ENCODE measurements around the gene OR56A3. TPM values are rescaled to one million over a fixed set of nuclear protein-coding genes. Genes with fewer than 3 reads are reported as not detected.

The OR56A3 gene
- total RNA-seq, 1 experiment from 2014 or later, result not detected

- ChIA-PET RAD21 (ENCODE audit: low non-redundant PET in 1 of 2, low total read pairs in 2 of 2, uncharacterized antibody in 2 of 2, unreplicated experiment in 2 of 2) (no interaction called here), POLR2A (no interaction called here), CTCF (no interaction called here)
- no peak overlapping the region for H3K4me3 ChIP-seq (replicated peaks in 1 of 2; ENCODE audit: low read depth in 1 of 2, low read length in 2 of 2)
- H3K27ac ChIP-seq (ENCODE audit: low read depth, low read length), result no peak overlapping the region
- intact Hi-C loops (cut with micrococcal nuclease), result no loop called here
- no peaks in the 10 kb centered on the region for H3K9me2 ChIP-seq (ENCODE audit: insufficient read depth)
- no TSS peak for BruUV-seq (replicated peaks)
- H3K79me2 ChIP-seq (ENCODE audit: insufficient read depth, low read length), result no peaks in the 10 kb centered on the region
- H3K9me3 ChIP-seq (ENCODE audit: control insufficient read depth in 1 of 2, insufficient read depth in 1 of 2, low read depth in 1 of 2, low read length in 2 of 2), result no peaks in the 10 kb centered on the region
- no peaks in the 10 kb centered on the region for H3K36me3 ChIP-seq (ENCODE audit: control insufficient read depth in 1 of 2, insufficient read depth in 2 of 2, low read length in 2 of 2)
- peaks cover 28% of the 10 kb centered on the region for H3K27me3 ChIP-seq (ENCODE audit: insufficient read depth, low read length)
- DNase-seq (ENCODE audit: low read depth, low spot score), result no peak
- TF ChIP-seq ZFX (IDR thresholded peaks at IDR 0.05), result no peak
- no peak for TF ChIP-seq MAX (IDR thresholded peaks at IDR 0.05)
- TF ChIP-seq REST (IDR thresholded peaks at IDR 0.05; ENCODE audit: low read depth), result no peak
- no peak for TF ChIP-seq EGR1 (IDR thresholded peaks at IDR 0.05; ENCODE audit: low read depth)
- no peak for TF ChIP-seq EZH2 (IDR thresholded peaks at IDR 0.05)
- TF ChIP-seq YY1 (IDR thresholded peaks at IDR 0.05; ENCODE audit: extremely low read depth, insufficient replicate concordance, low read depth, low read length), result no peak
- TF ChIP-seq CEBPB (IDR thresholded peaks at IDR 0.05; ENCODE audit: low read depth), result no peak
- TF ChIP-seq ZNF274 (IDR thresholded peaks at IDR 0.05; ENCODE audit: low read depth, low read length), result no peak
- no peak for TF ChIP-seq ATF3 (IDR thresholded peaks at IDR 0.05)
- TF ChIP-seq ELF1 (IDR thresholded peaks at IDR 0.05; ENCODE audit: borderline replicate concordance, low read depth), result no peak
- no peak for TF ChIP-seq ZBTB33 (IDR thresholded peaks at IDR 0.05; ENCODE audit: extremely low read depth, insufficient replicate concordance, low read length)
- TF ChIP-seq SP1 (IDR thresholded peaks at IDR 0.05; ENCODE audit: low read depth), result no peak
- TF ChIP-seq RAD21 (IDR thresholded peaks at IDR 0.05; ENCODE audit: low read depth), result no peak
- TF ChIP-seq POLR2AphosphoS5 (IDR thresholded peaks at IDR 0.05; ENCODE audit: low read depth, low read length), result no peak
- no peaks in the 10 kb centered on the region for H4K20me1 ChIP-seq (ENCODE audit: insufficient read depth)
- no peak overlapping the region for H3K4me2 ChIP-seq (ENCODE audit: low read length)
- no peak for ATAC-seq
- H3K9ac ChIP-seq (ENCODE audit: low read length), result no peak overlapping the region
- H2AFZ ChIP-seq (ENCODE audit: low read depth, low read length, poor library complexity, severe bottlenecking), result no peak overlapping the region
- H3K4me1 ChIP-seq (ENCODE audit: control insufficient read depth in 1 of 2, insufficient read depth in 2 of 2, low read length in 2 of 2), result no peaks in the 10 kb centered on the region
Observed at GRCh38 chr11:5938603-5938965, 3.5 kb upstream of the OR56A3 start.
